BJ (cell line): ENCODE data around the gene SLC39A1. TPM values are rescaled to one million over a fixed set of nuclear protein-coding genes. Genes with fewer than 3 reads are reported as not detected.
A peak's percentile ranks its signal among the peaks of the same experiment; 100 is the strongest.

ENCODE experiments used
- CTCF ChIA-PET: fragments of 350-600 bp; formaldehyde crosslinking; extraction: SDS; loops from one replicate; lab custom pipeline; 2021; ENCODE audit warnings: antibody characterized with exemption, inconsistent platforms; lab: Yijun Ruan, JAX
- POLR2A ChIA-PET: fragments of 300-600 bp; sonication (Branson Sonifier 250); formaldehyde crosslinking; extraction: SDS; loops from one replicate; lab custom pipeline; 2021; ENCODE audit warnings: antibody characterized with exemption; lab: Charles Lee
- DNase-seq: peaks from one replicate; pipeline ENCODE4 v3.0.0-alpha.2; 2011; ENCODE audit warnings: low read depth
- H3K27me3 ChIP-seq: 2 replicates; pipeline ENCODE4 v1.6.0; 2011; ENCODE audit warnings: low read length; ENCODE audit not compliant: control insufficient read depth, insufficient read depth
- H3K36me3 ChIP-seq: 2 replicates; pipeline ENCODE4 v1.5.1; 2011; ENCODE audit warnings: low read length; ENCODE audit not compliant: control insufficient read depth, insufficient read depth
- H3K4me3 ChIP-seq: 2 replicates; pipeline ENCODE4 v1.5.1; 2011; ENCODE audit warnings: low read depth, mild to moderate bottlenecking, control low read depth, low read length
- CTCF ChIP-seq: IDR thresholded peaks from 2 replicates; pipeline ENCODE4 v1.5.1; 2011; ENCODE audit warnings: low read depth, mild to moderate bottlenecking, control low read depth, inconsistent platforms, low read length, moderate library complexity; ENCODE audit not compliant: insufficient read depth
- polyA plus RNA-seq: library from polyadenylated mRNA; depleted of rRNA; stranded (reverse); fragments of >200 nt; gene quantifications from 2 replicates; pipeline ENCODE4 v1.2.3, GENCODE V29; 2011

Gene SLC39A1
- polyA plus RNA-seq, 1 experiment = 121 TPM

DNA sequence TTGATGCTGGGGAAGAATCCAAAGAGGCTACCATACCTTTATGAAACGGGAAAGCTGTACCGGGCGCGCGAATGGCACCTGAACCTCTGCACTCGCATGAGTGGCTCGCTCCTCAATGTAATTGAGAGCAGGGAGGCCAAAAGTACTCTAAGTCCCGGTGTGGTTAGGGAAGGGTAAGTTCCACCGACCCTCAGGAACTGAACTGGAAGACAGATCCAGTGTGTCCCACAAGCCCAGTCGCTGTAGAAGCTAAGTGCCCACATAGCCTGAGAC is 41.6 kb downstream of the SLC39A1 start:
- CTCF ChIA-PET = interaction anchor here (0.6 to 3.3 kb wide), 6 partner anchors 11 to 124 kb away, joined by 3 to 15 read pairs (median 6); partner anchors contain the start of genes DENND4B and RAB13
- no peak for DNase-seq
- Histone ChIP-seq H3K36me3 (no peaks in the 10 kb centered on the region; the same call in 1 of the 2 replicates), H3K27me3 (no peaks in the 10 kb centered on the region), H3K4me3 (peak overlapping the region; percentile 76)
- no peak for TF ChIP-seq CTCF
- POLR2A ChIA-PET = interaction anchor here (0.5 kb wide), 1 partner anchor 66 kb away, joined by 9 read pairs; no protein-coding TSS in a partner anchor

DNA sequence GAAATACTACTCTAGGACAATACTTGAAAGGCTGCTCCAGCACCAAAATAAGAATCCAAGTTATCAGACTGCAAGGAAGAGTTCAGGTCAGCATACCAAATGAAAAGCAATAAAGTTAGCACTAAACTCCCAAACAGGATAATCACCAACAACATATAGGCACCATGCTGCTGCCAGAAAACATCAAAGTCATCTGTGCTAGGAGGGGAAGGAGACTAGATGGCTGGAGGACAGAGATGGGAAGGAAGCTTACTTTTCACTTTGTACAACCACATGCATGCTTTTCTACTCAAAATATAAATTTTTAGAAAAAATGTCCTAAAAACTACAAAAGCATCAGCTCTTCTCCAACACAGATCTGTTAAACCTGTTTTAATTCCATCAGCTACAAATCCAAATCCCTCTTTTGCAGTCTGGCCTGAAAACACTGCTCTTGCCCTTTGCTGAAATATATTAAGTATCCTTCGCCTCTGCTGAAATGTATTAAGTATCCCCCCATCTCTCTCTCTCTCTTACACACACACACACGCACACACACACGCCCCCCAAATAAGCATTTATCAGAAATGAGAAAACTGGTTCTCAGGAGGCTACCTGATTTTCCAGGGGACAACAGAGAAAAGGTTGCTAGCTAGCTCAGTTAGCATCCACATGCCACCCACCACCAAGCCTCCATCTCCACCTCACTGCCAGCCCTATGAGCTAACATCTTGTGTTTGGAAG is 42.1 kb downstream of the SLC39A1 start:
- TF ChIP-seq CTCF = no peak
- Histone ChIP-seq H3K4me3 (peak overlapping the region; percentile 76), H3K36me3 (no peaks in the 10 kb centered on the region; the same call in 1 of the 2 replicates), H3K27me3 (no peaks in the 10 kb centered on the region)
- ChIA-PET POLR2A (interaction anchor here (0.6 kb wide), 1 partner anchor 359 kb away, joined by 4 read pairs; no protein-coding TSS in a partner anchor), CTCF (interaction anchor here (0.6 to 3.3 kb wide), 6 partner anchors 11 to 124 kb away, joined by 3 to 15 read pairs (median 6); partner anchors contain the start of genes DENND4B and RAB13)
- no peak for DNase-seq

GRCh38 chr1:153919876-153920852 is 43.2 kb downstream of the SLC39A1 start:
- DNase-seq = no peak
- peak; percentile 35; the same call in 1 of the 2 replicates for TF ChIP-seq CTCF
- ChIA-PET POLR2A (no interaction called here), CTCF (interaction anchor here (1.2 to 3.3 kb wide), 3 partner anchors 10 to 123 kb away, joined by 3 to 15 read pairs (median 9); no protein-coding TSS in a partner anchor)
- Histone ChIP-seq H3K27me3 (no peaks in the 10 kb centered on the region), H3K36me3 (no peaks in the 10 kb centered on the region; the same call in 1 of the 2 replicates), H3K4me3 (no peak overlapping the region)

DNA sequence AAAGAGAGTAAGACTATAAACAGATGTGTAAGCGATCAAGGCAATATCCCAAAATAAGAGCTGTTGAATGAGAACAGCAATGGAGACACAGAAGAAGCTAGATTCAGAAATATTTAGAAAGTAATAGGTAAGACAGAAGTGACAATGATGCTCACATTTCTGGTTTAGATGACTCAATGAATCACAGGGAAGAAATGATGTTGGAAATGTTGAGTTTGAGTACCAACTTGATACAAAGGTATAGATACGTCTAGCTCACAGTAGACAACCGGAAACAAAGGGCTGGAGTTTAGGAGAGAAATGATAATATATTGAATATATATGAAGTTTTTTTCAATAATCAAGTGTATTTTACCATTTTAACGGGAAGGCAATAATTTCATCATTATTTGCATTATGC is 47.0 kb downstream of the SLC39A1 start:
- Histone ChIP-seq H3K27me3 (no peaks in the 10 kb centered on the region), H3K36me3 (no peaks in the 10 kb centered on the region; the same call in 1 of the 2 replicates), H3K4me3 (no peak overlapping the region)
- CTCF ChIA-PET = interaction anchor here (0.6 kb wide), 1 partner anchor 12 kb away, joined by 3 read pairs; no protein-coding TSS in a partner anchor
- TF ChIP-seq CTCF = no peak
- POLR2A ChIA-PET = no interaction called here
- no peak for DNase-seq
